ENCODE data around the gene STT3B.

Gene STT3B

DNA sequence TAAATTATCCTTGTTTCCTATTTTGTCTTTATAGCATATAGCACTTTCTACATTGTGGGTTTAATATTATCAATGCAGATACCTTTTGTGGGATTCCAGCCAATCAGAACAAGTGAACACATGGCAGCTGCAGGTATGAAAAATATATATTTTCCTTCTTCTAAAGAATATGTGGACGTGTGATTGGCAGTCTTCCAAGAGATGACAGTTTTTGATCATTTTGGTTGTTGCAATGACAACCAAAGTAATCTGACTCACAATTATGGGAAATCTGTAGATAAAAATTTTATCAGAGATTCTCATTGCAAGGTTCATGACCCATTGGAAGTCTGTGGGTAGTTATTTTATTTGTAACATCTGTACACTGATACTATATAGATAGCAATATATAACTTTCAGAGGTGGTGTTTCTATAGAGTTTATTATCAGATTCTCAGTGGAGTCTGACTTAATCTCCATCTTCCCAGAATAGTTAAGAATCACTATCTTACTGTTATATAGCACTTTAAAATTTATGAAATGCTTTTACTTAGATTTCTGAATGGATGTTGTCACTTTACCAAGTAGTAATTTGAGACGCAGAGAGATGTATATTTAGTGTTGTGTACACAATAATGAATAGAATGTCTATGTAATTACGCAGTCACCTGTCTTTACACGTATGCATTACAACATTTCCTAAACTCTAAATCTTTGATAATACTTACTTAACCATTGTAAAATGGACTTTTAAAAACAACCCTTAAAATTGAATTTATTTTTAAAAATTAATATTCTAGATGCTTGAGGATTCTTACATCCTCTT is 82.5 kb downstream of the STT3B start:
- Histone ChIP-seq H3K4ac (ENCODE audit: low read depth, low read length) (no peak overlapping the region), H3K79me2 (ENCODE audit: control insufficient read depth, insufficient read depth, low read length, poor library complexity) (no peaks in the 10 kb centered on the region), H3K23ac (ENCODE audit: low read length) (no peak overlapping the region), H2AFZ (ENCODE audit: insufficient read depth, low read length, poor library complexity) (no peak overlapping the region), H4K91ac (ENCODE audit: low read depth, low read length) (no peak overlapping the region), H3K79me1 (ENCODE audit: low read length) (no peaks in the 10 kb centered on the region), H4K12ac (ENCODE audit: low read depth, low read length) (no peak overlapping the region), H4K8ac (ENCODE audit: low read depth, low read length) (no peak overlapping the region), H3K36me3 (ENCODE audit: control insufficient read depth in 1 of 2, insufficient read depth in 2 of 2, low read length in 2 of 2) (peaks cover 0 to 3% of the 10 kb centered on the region in 2 experiments), H2BK5ac (ENCODE audit: low read depth, low read length, poor library complexity) (no peak overlapping the region), H3K14ac (ENCODE audit: low read length) (no peak overlapping the region), H3K9ac (ENCODE audit: low read length) (no peak overlapping the region), H3K4me1 (ENCODE audit: control insufficient read depth in 1 of 2, insufficient read depth in 2 of 2, low read length in 2 of 2) (no peaks in the 10 kb centered on the region), H3K27ac (ENCODE audit: low read depth, low read length) (no peak overlapping the region), H2AK5ac (ENCODE audit: low read length) (no peak overlapping the region), H3K4me2 (ENCODE audit: low read length) (no peak overlapping the region), H2BK12ac (ENCODE audit: low read length) (no peak overlapping the region), H3K9me3 (ENCODE audit: insufficient read depth, low read depth, low read length) (no peaks in the 10 kb centered on the region), H3K4me3 (ENCODE audit: low read depth, low read length) (no peak overlapping the region), H2BK120ac (ENCODE audit: insufficient read depth, low read length, poor library complexity) (no peak overlapping the region), H3K18ac (ENCODE audit: low read length) (no peak overlapping the region), H3K27me3 (ENCODE audit: insufficient read depth, low read length) (no peaks in the 10 kb centered on the region)
- DNase-seq, result no peak
- no CpG with 5 or more reads among the region's 4 CpGs for WGBS (ENCODE audit: extremely low coverage, insufficient coverage, insufficient read length)

DNA sequence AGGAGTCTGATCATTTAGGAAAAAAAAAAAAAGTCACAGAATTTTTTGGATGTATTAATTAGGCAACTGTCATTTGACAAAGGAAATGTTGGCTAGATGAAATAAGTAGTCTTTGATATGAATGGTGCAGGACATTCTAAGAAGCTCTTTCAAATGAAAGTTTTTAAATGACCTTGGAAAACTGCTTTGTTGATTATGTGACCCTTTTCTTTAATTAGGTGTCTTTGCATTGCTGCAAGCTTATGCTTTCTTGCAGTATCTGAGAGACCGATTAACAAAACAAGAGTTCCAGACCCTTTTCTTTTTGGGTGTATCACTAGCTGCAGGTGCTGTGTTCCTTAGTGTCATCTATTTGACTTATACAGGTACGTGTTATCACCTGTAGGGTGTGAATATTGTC is 84.0 kb downstream of the STT3B start:
- Histone ChIP-seq H3K4me3 (ENCODE audit: low read depth, low read length) (no peak overlapping the region), H3K4me2 (ENCODE audit: low read length) (no peak overlapping the region), H3K36me3 (ENCODE audit: control insufficient read depth in 1 of 2, insufficient read depth in 2 of 2, low read length in 2 of 2) (peaks cover 0 to 3% of the 10 kb centered on the region in 2 experiments), H3K14ac (ENCODE audit: low read length) (no peak overlapping the region), H3K9ac (ENCODE audit: low read length) (no peak overlapping the region), H4K12ac (ENCODE audit: low read depth, low read length) (no peak overlapping the region), H4K91ac (ENCODE audit: low read depth, low read length) (no peak overlapping the region), H3K27me3 (ENCODE audit: insufficient read depth, low read length) (no peaks in the 10 kb centered on the region), H3K79me2 (ENCODE audit: control insufficient read depth, insufficient read depth, low read length, poor library complexity) (no peaks in the 10 kb centered on the region), H3K9me3 (ENCODE audit: insufficient read depth, low read depth, low read length) (no peaks in the 10 kb centered on the region), H3K79me1 (ENCODE audit: low read length) (no peaks in the 10 kb centered on the region), H2AFZ (ENCODE audit: insufficient read depth, low read length, poor library complexity) (no peak overlapping the region), H2BK120ac (ENCODE audit: insufficient read depth, low read length, poor library complexity) (no peak overlapping the region), H2AK5ac (ENCODE audit: low read length) (no peak overlapping the region), H2BK5ac (ENCODE audit: low read depth, low read length, poor library complexity) (no peak overlapping the region), H2BK12ac (ENCODE audit: low read length) (no peak overlapping the region), H3K23ac (ENCODE audit: low read length) (no peak overlapping the region), H3K4me1 (ENCODE audit: control insufficient read depth in 1 of 2, insufficient read depth in 2 of 2, low read length in 2 of 2) (no peaks in the 10 kb centered on the region), H3K18ac (ENCODE audit: low read length) (no peak overlapping the region), H3K4ac (ENCODE audit: low read depth, low read length) (no peak overlapping the region), H4K8ac (ENCODE audit: low read depth, low read length) (no peak overlapping the region), H3K27ac (ENCODE audit: low read depth, low read length) (no peak overlapping the region)
- WGBS (ENCODE audit: extremely low coverage, insufficient coverage, insufficient read length), result no CpG with 5 or more reads among the region's 2 CpGs
- DNase-seq, result no peak

DNA sequence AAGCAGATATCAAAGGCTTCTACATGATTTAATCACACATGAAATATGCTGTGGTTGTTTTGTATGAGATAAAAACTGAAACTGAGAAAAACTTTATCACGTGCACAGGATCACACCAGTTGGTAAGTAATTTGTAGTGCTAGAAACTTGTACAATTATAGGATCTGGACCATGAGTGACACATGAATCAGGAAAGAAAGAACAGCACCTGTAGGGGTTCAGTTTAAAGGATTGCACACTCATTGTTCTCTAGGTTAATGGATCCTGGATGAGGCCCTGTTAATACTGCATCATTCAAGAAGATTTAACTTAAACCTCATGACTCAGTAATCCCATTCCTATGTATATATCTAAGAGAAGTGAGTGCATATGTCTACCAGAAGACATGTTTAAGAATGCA is 87.9 kb downstream of the STT3B start:
- H3K4me2 ChIP-seq (ENCODE audit: low read length), result no peak overlapping the region

DNA sequence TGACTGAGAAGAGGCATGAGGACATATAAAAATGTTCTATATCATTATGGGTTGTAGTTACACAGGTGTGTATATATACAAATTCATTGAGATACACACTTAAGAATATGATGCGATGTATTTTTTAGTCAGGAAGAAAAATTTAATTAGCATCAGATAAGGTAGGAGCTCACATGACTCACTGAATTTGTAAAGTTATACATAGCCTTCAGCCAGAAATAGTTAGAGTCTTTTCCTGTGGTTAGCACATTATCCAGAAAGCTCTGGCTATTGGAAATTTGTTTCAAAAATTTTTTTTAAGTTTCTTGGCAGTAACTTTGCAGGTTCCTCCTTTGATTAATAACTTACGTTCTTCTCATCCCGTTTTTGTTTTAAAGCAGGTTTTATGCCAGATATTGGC is 88.6 kb downstream of the STT3B start:
- Histone ChIP-seq H3K9me3 (ENCODE audit: insufficient read depth, low read depth, low read length) (no peaks in the 10 kb centered on the region), H4K12ac (ENCODE audit: low read depth, low read length) (no peak overlapping the region), H2AFZ (ENCODE audit: insufficient read depth, low read length, poor library complexity) (no peak overlapping the region), H3K23ac (ENCODE audit: low read length) (no peak overlapping the region), H3K18ac (ENCODE audit: low read length) (no peak overlapping the region), H3K27ac (ENCODE audit: low read depth, low read length) (no peak overlapping the region), H2BK5ac (ENCODE audit: low read depth, low read length, poor library complexity) (no peak overlapping the region), H3K27me3 (ENCODE audit: insufficient read depth, low read length) (no peaks in the 10 kb centered on the region), H4K8ac (ENCODE audit: low read depth, low read length) (no peak overlapping the region), H3K4ac (ENCODE audit: low read depth, low read length) (no peak overlapping the region), H3K36me3 (ENCODE audit: control insufficient read depth in 1 of 2, insufficient read depth in 2 of 2, low read length in 2 of 2) (peaks cover 5 to 7% of the 10 kb centered on the region in 2 experiments), H3K4me2 (ENCODE audit: low read length) (no peak overlapping the region), H3K9ac (ENCODE audit: low read length) (no peak overlapping the region), H2AK5ac (ENCODE audit: low read length) (no peak overlapping the region), H3K4me1 (ENCODE audit: control insufficient read depth in 1 of 2, insufficient read depth in 2 of 2, low read length in 2 of 2) (no peaks in the 10 kb centered on the region), H4K91ac (ENCODE audit: low read depth, low read length) (no peak overlapping the region), H3K79me1 (ENCODE audit: low read length) (no peaks in the 10 kb centered on the region), H3K79me2 (ENCODE audit: control insufficient read depth, insufficient read depth, low read length, poor library complexity) (no peaks in the 10 kb centered on the region), H3K14ac (ENCODE audit: low read length) (no peak overlapping the region), H2BK12ac (ENCODE audit: low read length) (no peak overlapping the region), H3K4me3 (ENCODE audit: low read depth, low read length) (no peak overlapping the region), H2BK120ac (ENCODE audit: insufficient read depth, low read length, poor library complexity) (no peak overlapping the region)
- WGBS (ENCODE audit: extremely low coverage, insufficient coverage, insufficient read length), result no CpG with 5 or more reads among the region's 3 CpGs
- DNase-seq, result peak in 1 of 2 donors; percentile 18

More for the DNA sequence above, 87.9 kb downstream of the STT3B start:
- Histone ChIP-seq H3K79me2 (ENCODE audit: control insufficient read depth, insufficient read depth, low read length, poor library complexity) (no peaks in the 10 kb centered on the region), H2BK5ac (ENCODE audit: low read depth, low read length, poor library complexity) (no peak overlapping the region), H3K23ac (ENCODE audit: low read length) (no peak overlapping the region), H3K9ac (ENCODE audit: low read length) (no peak overlapping the region), H3K4me3 (ENCODE audit: low read depth, low read length) (no peak overlapping the region), H3K27me3 (ENCODE audit: insufficient read depth, low read length) (no peaks in the 10 kb centered on the region), H3K79me1 (ENCODE audit: low read length) (no peaks in the 10 kb centered on the region), H4K12ac (ENCODE audit: low read depth, low read length) (no peak overlapping the region), H2BK12ac (ENCODE audit: low read length) (no peak overlapping the region), H3K14ac (ENCODE audit: low read length) (no peak overlapping the region), H3K18ac (ENCODE audit: low read length) (no peak overlapping the region), H2AFZ (ENCODE audit: insufficient read depth, low read length, poor library complexity) (no peak overlapping the region), H2AK5ac (ENCODE audit: low read length) (no peak overlapping the region), H3K4me1 (ENCODE audit: control insufficient read depth in 1 of 2, insufficient read depth in 2 of 2, low read length in 2 of 2) (no peaks in the 10 kb centered on the region), H3K36me3 (ENCODE audit: control insufficient read depth in 1 of 2, insufficient read depth in 2 of 2, low read length in 2 of 2) (peaks cover 5 to 7% of the 10 kb centered on the region in 2 experiments), H3K27ac (ENCODE audit: low read depth, low read length) (no peak overlapping the region), H3K9me3 (ENCODE audit: insufficient read depth, low read depth, low read length) (no peaks in the 10 kb centered on the region), H4K91ac (ENCODE audit: low read depth, low read length) (no peak overlapping the region), H4K8ac (ENCODE audit: low read depth, low read length) (no peak overlapping the region), H3K4ac (ENCODE audit: low read depth, low read length) (no peak overlapping the region), H2BK120ac (ENCODE audit: insufficient read depth, low read length, poor library complexity) (no peak overlapping the region)
- WGBS (ENCODE audit: extremely low coverage, insufficient coverage, insufficient read length), result no CpG with 5 or more reads among the region's 1 CpG
- DNase-seq, result no peak
